NCI-H1048 (cell line): ENCODE results near the gene RETREG3.

Source experiments
- DNase-seq: peaks from one replicate; lab custom pipeline; 2025; lab: John Stamatoyannopoulos, UW

The RETREG3 gene

DNA sequence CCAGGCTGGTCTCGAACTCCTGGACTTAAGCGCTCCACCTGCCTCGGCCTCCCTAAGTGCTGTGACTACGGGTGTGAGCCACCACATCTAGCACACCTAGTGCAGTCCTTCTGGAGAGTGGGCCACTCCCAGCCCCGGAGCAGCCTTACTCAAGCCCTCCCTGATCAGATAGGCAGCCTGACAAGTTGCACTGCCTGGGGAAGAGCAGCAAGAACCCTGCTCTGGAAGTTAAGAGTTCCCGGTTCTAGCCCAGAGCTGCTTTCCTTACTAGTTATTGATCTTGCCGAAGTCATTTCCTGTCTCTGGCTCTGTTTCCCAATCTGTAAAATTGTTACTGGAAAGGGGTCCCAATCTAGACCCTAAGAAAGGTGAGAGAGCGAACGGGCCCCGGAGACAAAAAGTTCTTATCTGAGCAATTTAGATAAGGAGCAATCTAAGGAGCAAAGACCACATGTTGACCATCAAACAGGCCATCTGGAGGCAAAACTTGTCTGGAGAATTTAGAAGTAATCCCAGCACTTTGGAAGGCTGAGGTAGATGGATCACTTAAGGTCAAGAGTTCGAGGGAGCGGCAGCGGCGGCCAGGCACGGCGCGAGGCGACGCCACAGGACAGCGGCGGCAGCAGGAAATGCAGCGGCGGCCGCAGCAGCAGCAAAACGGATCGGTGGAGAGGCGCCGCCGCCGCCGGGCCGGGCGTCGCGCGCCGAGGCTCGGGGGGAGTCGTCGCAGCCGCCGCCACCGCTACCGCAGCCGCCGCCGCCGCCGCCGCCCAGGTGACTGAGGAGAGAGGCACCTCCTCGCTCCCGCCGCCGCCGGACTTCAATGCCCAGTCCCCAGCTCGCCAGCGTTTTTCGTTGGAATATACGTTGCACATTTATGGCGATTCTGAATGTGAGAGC, 77.5 kb downstream of the RETREG3 start:
- DNase-seq = no peak

DNA sequence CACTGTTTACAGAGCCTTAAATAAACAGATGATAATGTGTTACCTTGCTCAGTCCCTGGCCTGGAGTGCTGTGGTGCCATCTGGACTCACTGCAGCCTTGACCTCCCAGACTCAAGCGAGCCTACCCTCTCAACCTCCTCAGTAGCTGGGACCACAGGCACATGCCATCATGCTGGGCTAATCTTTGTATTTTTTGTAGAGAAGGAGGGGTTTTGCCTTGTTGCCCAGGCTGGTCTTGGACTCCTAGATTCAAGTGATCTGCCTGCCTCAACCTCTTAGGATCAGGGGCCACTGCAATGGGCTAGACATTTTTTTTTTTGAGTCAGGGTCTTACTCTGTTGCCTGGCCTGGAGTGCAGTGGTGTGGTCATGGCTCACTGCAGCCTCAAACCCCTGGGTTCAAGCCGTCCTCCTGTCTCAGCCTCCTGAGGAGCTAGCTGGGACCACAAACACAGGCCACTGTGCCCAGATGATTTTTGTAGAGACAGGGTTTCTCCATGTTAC, 78.2 kb downstream of the RETREG3 start:
- DNase-seq = no peak
